ENCODE data around the gene NXN. TPM values are rescaled to one million over a fixed set of nuclear protein-coding genes. Genes with fewer than 3 reads are reported as not detected.

NXN gene
- total RNA-seq, 4 donors from 2014 or later: 10.6 to 222 (median 13.8) TPM

- Histone ChIP-seq H3K36me3 (peaks cover 0 to 39% (median 15%) of the 10 kb centered on the region in 4 donors), H3K4me1 (peaks cover 6 to 13% (median 10%) of the 10 kb centered on the region in 4 donors), H3K4me3 (no peak overlapping the region), H3K9me3 (no peaks in the 10 kb centered on the region), H3K27ac (no peak overlapping the region), H3K27me3 (no peaks in the 10 kb centered on the region)
- intact Hi-C loops (cut with DNase I; ENCODE audit: low total_unique reads): no loop called here
- in situ Hi-C loops (cut with MboI; ENCODE audit: low pct_ligation_motif_present in 1 of 4, low pct_unique_long_range_greater_than_20kb in 1 of 4, low sequenced_read_pairs in 3 of 4): no loop called here
- DNase-seq: no peak
- TF ChIP-seq CTCF (IDR thresholded peaks at IDR 0.05) (no peak), EP300 (IDR thresholded peaks at IDR 0.05; ENCODE audit: low read depth) (no peak), POLR2AphosphoS5 (IDR thresholded peaks at IDR 0.05) (no peak), POLR2A (IDR thresholded peaks at IDR 0.05) (no peak)
- 88 to 96% methylated on average over 7 to 11 of the region's 11 CpGs for WGBS, 2 donors (ENCODE audit: low coverage in 1 of 2)
Measured at GRCh38 chr17:778096-778495, 201.5 kb downstream of the NXN start.

GRCh38 chr17:774313-774584, 205.3 kb downstream of the NXN start:
- in situ Hi-C loops (cut with MboI; ENCODE audit: low pct_ligation_motif_present in 1 of 4, low pct_unique_long_range_greater_than_20kb in 1 of 4, low sequenced_read_pairs in 3 of 4): no loop called here
- peaks cover 0 to 75% (median 27%) of the 10 kb centered on the region in 4 donors for H3K36me3 ChIP-seq

GRCh38 chr17:773467-774312, 205.9 kb downstream of the NXN start:
- no peak for DNase-seq
- in situ Hi-C loops (cut with MboI; ENCODE audit: low pct_ligation_motif_present in 1 of 4, low pct_unique_long_range_greater_than_20kb in 1 of 4, low sequenced_read_pairs in 3 of 4): no loop called here
- Histone ChIP-seq H3K36me3 (peaks cover 0 to 75% (median 30%) of the 10 kb centered on the region in 4 donors), H3K27me3 (no peaks in the 10 kb centered on the region), H3K4me3 (no peak overlapping the region), H3K9me3 (no peaks in the 10 kb centered on the region), H3K4me1 (no peaks in the 10 kb centered on the region), H3K27ac (no peak overlapping the region)
- 73 to 85% methylated on average over 8 to 14 of the region's 14 CpGs for WGBS, 2 donors (ENCODE audit: low coverage in 1 of 2)
- no peak for TF ChIP-seq CTCF (IDR thresholded peaks at IDR 0.05)
- no peak for TF ChIP-seq POLR2AphosphoS5 (IDR thresholded peaks at IDR 0.05)
- no peak for TF ChIP-seq EP300 (IDR thresholded peaks at IDR 0.05; ENCODE audit: low read depth)
- no peak for TF ChIP-seq POLR2A (IDR thresholded peaks at IDR 0.05)
- intact Hi-C loops (cut with DNase I; ENCODE audit: low total_unique reads): no loop called here

More at GRCh38 chr17:774313-774584, 205.3 kb downstream of the NXN start:
- Histone ChIP-seq H3K9me3 (no peaks in the 10 kb centered on the region), H3K27me3 (no peaks in the 10 kb centered on the region), H3K27ac (no peak overlapping the region), H3K4me3 (no peak overlapping the region), H3K4me1 (no peaks in the 10 kb centered on the region)
- TF ChIP-seq CTCF (IDR thresholded peaks at IDR 0.05) (no peak), EP300 (IDR thresholded peaks at IDR 0.05; ENCODE audit: low read depth) (no peak)
- WGBS, 2 donors (ENCODE audit: low coverage in 1 of 2): 88% methylated on average over 5 of the region's 5 CpGs; no CpG with 5 or more reads in 1 of the 2 donors
- intact Hi-C loops (cut with DNase I; ENCODE audit: low total_unique reads): no loop called here
- DNase-seq: no peak

- Histone ChIP-seq H3K9me3 (no peaks in the 10 kb centered on the region), H3K4me1 (no peaks in the 10 kb centered on the region), H3K4me3 (no peak overlapping the region), H3K36me3 (peaks cover 0 to 72% (median 28%) of the 10 kb centered on the region in 4 donors), H3K27ac (no peak overlapping the region), H3K27me3 (no peaks in the 10 kb centered on the region)
- intact Hi-C loops (cut with DNase I; ENCODE audit: low total_unique reads) (no loop called here), in situ Hi-C loops (cut with MboI; ENCODE audit: low pct_ligation_motif_present in 1 of 4, low pct_unique_long_range_greater_than_20kb in 1 of 4, low sequenced_read_pairs in 3 of 4) (no loop called here)
- WGBS, 2 donors (ENCODE audit: low coverage in 1 of 2): 73 to 77% methylated on average over 5 of the region's 5 CpGs
- DNase-seq: no peak
- no peak for TF ChIP-seq POLR2AphosphoS5 (IDR thresholded peaks at IDR 0.05)
- TF ChIP-seq EP300 (IDR thresholded peaks at IDR 0.05; ENCODE audit: low read depth): no peak
- TF ChIP-seq CTCF (IDR thresholded peaks at IDR 0.05): no peak
- no peak for TF ChIP-seq POLR2A (IDR thresholded peaks at IDR 0.05)
Measured at GRCh38 chr17:773016-773415, 206.6 kb downstream of the NXN start.

Measured in transverse colon (tissue), 4 donors.